Parathyroid adenoma (tissue), 2 donors: ENCODE results near the gene CYTH4.

Experiments
- H2AFZ ChIP-seq: fragments of 300-600 bp; sonication (generic); one replicate; pipeline ENCODE4 v1.7.0; 2017; ENCODE audit warnings: antibody characterized with exemption, mild to moderate bottlenecking
- H3K27ac ChIP-seq: fragments of 300-600 bp; sonication (generic); one replicate; pipeline ENCODE4 v1.7.0; 2017
- H3K27me3 ChIP-seq: fragments of 300-600 bp; sonication (generic); one replicate; pipeline ENCODE4 v1.7.0; 2017; ENCODE audit warnings: low read length; ENCODE audit not compliant: control insufficient read depth, insufficient read depth
- H3K36me3 ChIP-seq: fragments of 300-600 bp; sonication (generic); one replicate; pipeline ENCODE4 v1.7.0; 2017; ENCODE audit warnings: low read length; ENCODE audit not compliant: control insufficient read depth, insufficient read depth
- H3K4me1 ChIP-seq: fragments of 300-600 bp; sonication (generic); one replicate; pipeline ENCODE4 v1.7.0; 2017; ENCODE audit warnings: control low read depth
- H3K4me2 ChIP-seq: fragments of 300-600 bp; sonication (generic); one replicate; pipeline ENCODE4 v1.7.0; 2017; ENCODE audit warnings: low read length
- H3K4me3 ChIP-seq: fragments of 300-600 bp; sonication (generic); one replicate; pipeline ENCODE4 v1.7.0; 2017; ENCODE audit warnings: low read depth, low read length
- H3K79me2 ChIP-seq: fragments of 300-600 bp; sonication (generic); one replicate; pipeline ENCODE4 v1.7.0; 2017; ENCODE audit warnings: control low read depth
- H3K9ac ChIP-seq: fragments of 300-600 bp; sonication (generic); one replicate; pipeline ENCODE4 v1.7.0; 2017; ENCODE audit warnings: mild to moderate bottlenecking
- H3K9me3 ChIP-seq: fragments of 300-600 bp; sonication (generic); one replicate; pipeline ENCODE4 v1.7.0; 2017; ENCODE audit warnings: low read length; ENCODE audit not compliant: control insufficient read depth
- CTCF ChIP-seq: fragments of 300-600 bp; sonication (generic); IDR thresholded peaks from one replicate; pipeline ENCODE4 v1.7.0; 2017; ENCODE audit warnings: antibody characterized with exemption, mild to moderate bottlenecking
- donor health status: primary hyperparathyroidism.

CYTH4 gene

GRCh38 chr22:37340331-37341262, 58.3 kb downstream of the CYTH4 start:
- Histone ChIP-seq H3K9ac (no peak overlapping the region), H3K27me3 (no peaks in the 10 kb centered on the region), H3K36me3 (no peaks in the 10 kb centered on the region), H3K27ac (no peak overlapping the region), H3K9me3 (no peaks in the 10 kb centered on the region), H3K4me1 (no peaks in the 10 kb centered on the region), H3K79me2 (no peaks in the 10 kb centered on the region), H2AFZ (no peak overlapping the region), H3K4me2 (no peak overlapping the region), H3K4me3 (no peak overlapping the region)
- no peak for TF ChIP-seq CTCF

- no peaks in the 10 kb centered on the region for H3K79me2 ChIP-seq
- no peaks in the 10 kb centered on the region for H3K36me3 ChIP-seq
- no peaks in the 10 kb centered on the region for H3K4me1 ChIP-seq
- no peak overlapping the region for H3K9ac ChIP-seq
- TF ChIP-seq CTCF: no peak
- no peak overlapping the region for H2AFZ ChIP-seq
- no peak overlapping the region for H3K27ac ChIP-seq
- no peaks in the 10 kb centered on the region for H3K27me3 ChIP-seq
- no peaks in the 10 kb centered on the region for H3K9me3 ChIP-seq
- H3K4me3 ChIP-seq: no peak overlapping the region
- no peak overlapping the region for H3K4me2 ChIP-seq
These were observed 59.8 kb downstream of the CYTH4 start for GRCh38 chr22:37342065-37342464.

GRCh38 chr22:37343348-37343747, 61.0 kb downstream of the CYTH4 start:
- Histone ChIP-seq H3K4me2 (no peak overlapping the region), H3K27me3 (no peaks in the 10 kb centered on the region), H3K4me1 (no peaks in the 10 kb centered on the region), H3K9me3 (no peaks in the 10 kb centered on the region), H3K4me3 (no peak overlapping the region), H3K79me2 (no peaks in the 10 kb centered on the region), H3K9ac (no peak overlapping the region), H3K27ac (no peak overlapping the region), H3K36me3 (no peaks in the 10 kb centered on the region), H2AFZ (no peak overlapping the region)
- no peak for TF ChIP-seq CTCF

GRCh38 chr22:37343863-37344734, 61.8 kb downstream of the CYTH4 start:
- Histone ChIP-seq H3K36me3 (no peaks in the 10 kb centered on the region), H3K79me2 (no peaks in the 10 kb centered on the region), H3K4me3 (no peak overlapping the region), H3K9ac (no peak overlapping the region), H3K27me3 (no peaks in the 10 kb centered on the region), H3K9me3 (no peaks in the 10 kb centered on the region), H3K4me2 (no peak overlapping the region), H3K4me1 (no peaks in the 10 kb centered on the region), H3K27ac (no peak overlapping the region), H2AFZ (no peak overlapping the region)
- no peak for TF ChIP-seq CTCF
